ENCODE data around the gene PFDN2.
A peak's percentile ranks its signal among the peaks of the same experiment; 100 is the strongest.

PFDN2 gene

GRCh38 chr1:161088587-161089110, 29.2 kb downstream of the PFDN2 start:
- Histone ChIP-seq H3K4me3 (ENCODE audit: low read depth in 1 of 2, low read length in 2 of 2) (peak overlapping the region in 1 of 2 donors; percentile 7), H3K9me3 (ENCODE audit: control insufficient read depth in 1 of 2, low read length in 2 of 2) (no peaks in the 10 kb centered on the region), H3K36me3 (ENCODE audit: control insufficient read depth in 1 of 2, insufficient read depth in 2 of 2, low read length in 2 of 2) (no peaks in the 10 kb centered on the region), H3K27ac (ENCODE audit: low read length) (no peak overlapping the region), H3K27me3 (ENCODE audit: low read depth, low read length) (no peaks in the 10 kb centered on the region), H3K4me1 (ENCODE audit: control insufficient read depth in 1 of 2, insufficient read depth in 2 of 2, low read length in 2 of 2) (no peaks in the 10 kb centered on the region)

- Histone ChIP-seq H3K4me1 (ENCODE audit: control insufficient read depth in 1 of 2, insufficient read depth in 2 of 2, low read length in 2 of 2) (no peaks in the 10 kb centered on the region), H3K27me3 (ENCODE audit: low read depth, low read length) (no peaks in the 10 kb centered on the region), H3K4me3 (ENCODE audit: low read depth in 1 of 2, low read length in 2 of 2) (no peak overlapping the region), H3K27ac (ENCODE audit: low read length) (no peak overlapping the region), H3K36me3 (ENCODE audit: control insufficient read depth in 1 of 2, insufficient read depth in 2 of 2, low read length in 2 of 2) (no peaks in the 10 kb centered on the region), H3K9me3 (ENCODE audit: control insufficient read depth in 1 of 2, low read length in 2 of 2) (no peaks in the 10 kb centered on the region)
Measured at GRCh38 chr1:161086457-161086856, 31.4 kb downstream of the PFDN2 start.

GRCh38 chr1:161085165-161085564, 32.7 kb downstream of the PFDN2 start:
- Histone ChIP-seq H3K27me3 (ENCODE audit: low read depth, low read length) (no peaks in the 10 kb centered on the region), H3K36me3 (ENCODE audit: control insufficient read depth in 1 of 2, insufficient read depth in 2 of 2, low read length in 2 of 2) (no peaks in the 10 kb centered on the region), H3K27ac (ENCODE audit: low read length) (no peak overlapping the region), H3K4me1 (ENCODE audit: control insufficient read depth in 1 of 2, insufficient read depth in 2 of 2, low read length in 2 of 2) (no peaks in the 10 kb centered on the region), H3K4me3 (ENCODE audit: low read depth in 1 of 2, low read length in 2 of 2) (no peak overlapping the region), H3K9me3 (ENCODE audit: control insufficient read depth in 1 of 2, low read length in 2 of 2) (no peaks in the 10 kb centered on the region)

- H3K9me3 ChIP-seq (ENCODE audit: control insufficient read depth in 1 of 2, low read length in 2 of 2) = no peaks in the 10 kb centered on the region
- no peaks in the 10 kb centered on the region for H3K36me3 ChIP-seq (ENCODE audit: control insufficient read depth in 1 of 2, insufficient read depth in 2 of 2, low read length in 2 of 2)
- no peaks in the 10 kb centered on the region for H3K4me1 ChIP-seq (ENCODE audit: control insufficient read depth in 1 of 2, insufficient read depth in 2 of 2, low read length in 2 of 2)
- H3K4me3 ChIP-seq (ENCODE audit: low read depth in 1 of 2, low read length in 2 of 2) = no peak overlapping the region
- no peaks in the 10 kb centered on the region for H3K27me3 ChIP-seq (ENCODE audit: low read depth, low read length)
- H3K27ac ChIP-seq (ENCODE audit: low read length) = no peak overlapping the region
Measured at GRCh38 chr1:161084597-161084988, 33.2 kb downstream of the PFDN2 start.

- Histone ChIP-seq H3K27ac (ENCODE audit: low read length) (no peak overlapping the region), H3K36me3 (ENCODE audit: control insufficient read depth in 1 of 2, insufficient read depth in 2 of 2, low read length in 2 of 2) (no peaks in the 10 kb centered on the region), H3K9me3 (ENCODE audit: control insufficient read depth in 1 of 2, low read length in 2 of 2) (no peaks in the 10 kb centered on the region), H3K4me3 (ENCODE audit: low read depth in 1 of 2, low read length in 2 of 2) (no peak overlapping the region), H3K27me3 (ENCODE audit: low read depth, low read length) (no peaks in the 10 kb centered on the region), H3K4me1 (ENCODE audit: control insufficient read depth in 1 of 2, insufficient read depth in 2 of 2, low read length in 2 of 2) (no peaks in the 10 kb centered on the region)
Measured at GRCh38 chr1:161083748-161084596, 33.9 kb downstream of the PFDN2 start.

GRCh38 chr1:161082996-161083747, 34.7 kb downstream of the PFDN2 start:
- no peaks in the 10 kb centered on the region for H3K9me3 ChIP-seq (ENCODE audit: control insufficient read depth in 1 of 2, low read length in 2 of 2)
- H3K27ac ChIP-seq (ENCODE audit: low read length) = peak overlapping the region; percentile 5
- H3K36me3 ChIP-seq (ENCODE audit: control insufficient read depth in 1 of 2, insufficient read depth in 2 of 2, low read length in 2 of 2) = no peaks in the 10 kb centered on the region
- H3K4me1 ChIP-seq (ENCODE audit: control insufficient read depth in 1 of 2, insufficient read depth in 2 of 2, low read length in 2 of 2) = no peaks in the 10 kb centered on the region
- no peak overlapping the region for H3K4me3 ChIP-seq (ENCODE audit: low read depth in 1 of 2, low read length in 2 of 2)
- no peaks in the 10 kb centered on the region for H3K27me3 ChIP-seq (ENCODE audit: low read depth, low read length)

- Histone ChIP-seq H3K4me1 (ENCODE audit: control insufficient read depth in 1 of 2, insufficient read depth in 2 of 2, low read length in 2 of 2) (no peaks in the 10 kb centered on the region), H3K36me3 (ENCODE audit: control insufficient read depth in 1 of 2, insufficient read depth in 2 of 2, low read length in 2 of 2) (no peaks in the 10 kb centered on the region), H3K9me3 (ENCODE audit: control insufficient read depth in 1 of 2, low read length in 2 of 2) (no peaks in the 10 kb centered on the region), H3K27ac (ENCODE audit: low read length) (no peak overlapping the region), H3K4me3 (ENCODE audit: low read depth in 1 of 2, low read length in 2 of 2) (no peak overlapping the region), H3K27me3 (ENCODE audit: low read depth, low read length) (no peaks in the 10 kb centered on the region)
Measured at GRCh38 chr1:161082483-161082882, 35.4 kb downstream of the PFDN2 start.

- no peaks in the 10 kb centered on the region for H3K36me3 ChIP-seq (ENCODE audit: control insufficient read depth in 1 of 2, insufficient read depth in 2 of 2, low read length in 2 of 2)
- no peaks in the 10 kb centered on the region for H3K27me3 ChIP-seq (ENCODE audit: low read depth, low read length)
- H3K9me3 ChIP-seq (ENCODE audit: control insufficient read depth in 1 of 2, low read length in 2 of 2) = no peaks in the 10 kb centered on the region
- H3K27ac ChIP-seq (ENCODE audit: low read length) = no peak overlapping the region
- no peaks in the 10 kb centered on the region for H3K4me1 ChIP-seq (ENCODE audit: control insufficient read depth in 1 of 2, insufficient read depth in 2 of 2, low read length in 2 of 2)
- H3K4me3 ChIP-seq (ENCODE audit: low read depth in 1 of 2, low read length in 2 of 2) = no peak overlapping the region
Measured at GRCh38 chr1:161081519-161081918, 36.3 kb downstream of the PFDN2 start.

- no peaks in the 10 kb centered on the region for H3K4me1 ChIP-seq (ENCODE audit: control insufficient read depth in 1 of 2, insufficient read depth in 2 of 2, low read length in 2 of 2)
- no peaks in the 10 kb centered on the region for H3K9me3 ChIP-seq (ENCODE audit: control insufficient read depth in 1 of 2, low read length in 2 of 2)
- no peak overlapping the region for H3K4me3 ChIP-seq (ENCODE audit: low read depth in 1 of 2, low read length in 2 of 2)
- no peaks in the 10 kb centered on the region for H3K36me3 ChIP-seq (ENCODE audit: control insufficient read depth in 1 of 2, insufficient read depth in 2 of 2, low read length in 2 of 2)
- no peak overlapping the region for H3K27ac ChIP-seq (ENCODE audit: low read length)
- H3K27me3 ChIP-seq (ENCODE audit: low read depth, low read length) = no peaks in the 10 kb centered on the region
Measured at GRCh38 chr1:161080441-161081405, 37.1 kb downstream of the PFDN2 start.

- no peak overlapping the region for H3K4me3 ChIP-seq (ENCODE audit: low read depth in 1 of 2, low read length in 2 of 2)
- no peak overlapping the region for H3K27ac ChIP-seq (ENCODE audit: low read length)
- H3K9me3 ChIP-seq (ENCODE audit: control insufficient read depth in 1 of 2, low read length in 2 of 2) = no peaks in the 10 kb centered on the region
- no peaks in the 10 kb centered on the region for H3K36me3 ChIP-seq (ENCODE audit: control insufficient read depth in 1 of 2, insufficient read depth in 2 of 2, low read length in 2 of 2)
- H3K4me1 ChIP-seq (ENCODE audit: control insufficient read depth in 1 of 2, insufficient read depth in 2 of 2, low read length in 2 of 2) = no peaks in the 10 kb centered on the region
- no peaks in the 10 kb centered on the region for H3K27me3 ChIP-seq (ENCODE audit: low read depth, low read length)
Measured at GRCh38 chr1:161079436-161080110, 38.3 kb downstream of the PFDN2 start.

All from muscle layer of duodenum (tissue), 2 donors.